Occipital lobe (tissue), 2 donors: Measurements from ENCODE around the gene GMPR2. TPM values are rescaled to one million over a fixed set of nuclear protein-coding genes. Genes with fewer than 3 reads are reported as not detected.
"Not testable (repeated sequence)": the region's sequence is repeated elsewhere in the genome, so short reads cannot be mapped to it uniquely, and the experiment has no call there.

Source experiments
- DNase-seq: peaks from one replicate; lab custom pipeline; 2025; lab: John Stamatoyannopoulos, UW
- total RNA-seq: library from RNA; depleted of rRNA; stranded (reverse); fragments of >200 nt; gene quantifications from one replicate; pipeline ENCODE4 v1.2.3, GENCODE V29; 2014

GMPR2 gene
- total RNA-seq, 1 donor from 2014 or later, result 38.8 TPM

- no peak for DNase-seq
Observed at GRCh38 chr14:24228902-24229301, 3.8 kb upstream of the GMPR2 start.

DNA sequence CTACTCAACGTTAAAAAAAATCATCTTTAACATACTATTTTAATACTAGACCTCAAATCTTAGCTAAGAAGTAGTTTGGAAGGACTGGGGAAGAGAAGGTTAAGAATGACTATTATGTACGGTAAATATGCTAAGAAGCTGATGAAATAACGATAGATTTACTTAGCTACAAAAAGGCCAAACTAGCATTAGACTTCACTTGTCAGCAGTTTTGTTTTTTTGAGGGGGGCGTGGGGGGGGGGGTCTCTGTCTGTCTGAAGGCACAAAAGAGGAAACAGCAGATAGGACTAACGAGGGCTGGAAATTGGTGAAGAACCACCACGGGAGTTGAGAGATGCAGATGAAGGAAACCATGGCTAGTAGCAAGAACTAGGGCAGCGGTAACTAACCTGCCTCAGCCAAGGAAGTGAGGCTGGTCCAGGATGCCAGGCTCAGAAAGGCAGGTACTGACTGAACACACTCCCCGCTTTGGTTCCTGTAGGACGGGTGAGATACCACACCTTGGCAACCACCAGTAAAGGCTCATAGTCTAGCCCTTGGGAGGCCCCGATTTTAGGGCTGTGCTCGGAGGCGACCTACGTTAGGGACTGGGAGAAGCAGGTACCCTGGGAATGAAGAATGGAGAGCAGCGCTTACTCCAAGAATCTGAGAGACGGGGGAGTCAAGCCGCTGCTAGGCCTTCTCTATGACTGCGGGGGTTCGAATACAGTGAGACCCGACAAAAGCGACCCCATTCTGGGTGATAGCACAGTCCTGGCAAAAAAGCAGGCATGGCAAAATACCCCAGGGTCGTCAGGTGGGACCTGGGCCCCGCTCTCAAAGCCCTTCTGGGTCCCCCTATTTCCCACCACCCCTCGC lies 1.2 kb upstream of the GMPR2 start:
- no peak for DNase-seq

DNA sequence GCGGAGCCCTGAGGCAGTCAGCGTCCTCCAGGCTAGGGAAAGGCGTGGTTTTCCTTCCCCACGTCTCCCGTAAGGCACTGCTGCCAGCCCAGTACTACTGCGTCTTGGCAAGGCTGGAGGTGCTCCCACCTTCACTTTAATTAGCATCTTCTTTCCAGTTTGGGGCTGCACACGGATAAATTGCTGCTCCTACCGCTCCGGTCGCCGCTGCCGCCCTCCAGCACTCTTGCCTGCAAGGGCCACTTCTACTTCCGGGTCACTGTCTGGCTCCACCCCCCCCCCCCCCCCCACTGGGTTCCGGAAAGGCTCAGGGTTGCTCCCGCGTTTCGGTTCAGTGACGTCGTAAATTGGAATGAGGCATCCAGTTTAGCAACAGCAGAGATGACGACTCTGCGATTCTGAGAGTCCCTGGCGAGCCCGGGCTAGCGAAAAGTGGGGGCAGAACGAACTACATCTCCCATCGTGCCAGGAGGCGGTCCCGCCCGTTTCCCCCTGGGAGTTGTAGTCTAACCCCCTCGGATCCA lies 546 bp upstream of the GMPR2 start, which contains the start of gene NEDD8:
Gene NEDD8 (minus strand): TSS at position 247 of the 524 bp plus-strand sequence. CDS start 100 bp downstream, at position 147.
- peak; percentile 97 for DNase-seq

- DNase-seq, result no peak
Observed at GRCh38 chr14:24233538-24233866, 773 bp downstream of the GMPR2 start.

- no peak for DNase-seq
Observed at GRCh38 chr14:24234095-24235005, 1.6 kb downstream of the GMPR2 start.

GRCh38 chr14:24235804-24236688 lies 3.3 kb downstream of the GMPR2 start:
- DNase-seq, result no peak

DNA sequence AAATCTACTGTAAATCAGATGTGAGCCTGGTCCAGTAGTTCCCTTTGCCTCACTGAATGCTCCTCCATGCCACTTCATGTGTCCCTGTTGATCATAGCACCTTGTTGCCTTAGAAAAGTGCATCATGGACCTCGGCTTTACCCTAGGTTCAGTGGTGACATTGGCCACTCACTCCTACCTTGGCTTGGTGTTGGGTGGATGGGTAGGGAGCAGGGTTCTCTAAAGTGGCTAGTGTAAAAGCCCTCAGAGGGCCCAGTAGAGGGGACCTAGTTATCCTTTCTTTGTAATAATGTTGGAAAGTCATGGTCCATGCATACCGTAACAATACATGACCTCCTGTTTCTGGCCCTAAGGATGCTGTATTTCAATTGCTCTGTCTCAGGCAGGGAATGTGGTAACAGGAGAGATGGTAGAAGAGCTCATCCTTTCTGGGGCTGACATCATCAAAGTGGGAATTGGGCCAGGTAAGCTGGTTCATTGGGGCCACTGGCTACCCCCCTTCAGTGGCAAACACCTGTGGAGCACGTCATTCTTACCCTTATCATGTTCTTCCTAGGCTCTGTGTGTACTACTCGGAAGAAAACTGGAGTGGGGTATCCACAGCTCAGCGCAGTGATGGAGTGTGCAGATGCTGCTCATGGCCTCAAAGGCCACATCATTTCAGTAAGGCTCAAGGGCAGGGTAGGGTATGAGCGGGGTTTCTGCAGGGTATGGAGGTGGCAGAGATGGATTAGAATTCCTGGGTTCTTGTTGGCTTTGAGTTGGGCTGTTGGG lies 4.1 kb downstream of the GMPR2 start:
- DNase-seq, result no peak

- no peak for DNase-seq
Observed at GRCh38 chr14:24237463-24237955, 4.8 kb downstream of the GMPR2 start.

DNA sequence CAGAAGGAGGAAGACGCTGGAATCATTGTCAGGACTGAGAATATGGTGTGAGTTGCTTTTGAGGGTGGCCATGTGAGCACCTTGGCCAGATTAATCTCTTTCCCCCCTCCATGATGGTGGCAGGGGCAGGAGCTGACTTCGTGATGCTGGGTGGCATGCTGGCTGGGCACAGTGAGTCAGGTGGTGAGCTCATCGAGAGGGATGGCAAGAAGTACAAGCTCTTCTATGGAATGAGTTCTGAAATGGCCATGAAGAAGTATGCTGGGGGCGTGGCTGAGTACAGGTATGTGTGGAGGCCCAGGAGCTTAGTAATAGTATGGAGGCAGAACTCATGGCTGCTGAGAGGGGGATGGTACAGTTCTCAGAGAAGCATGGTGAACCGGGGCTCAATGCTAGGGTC lies 5.4 kb downstream of the GMPR2 start:
- no peak for DNase-seq

GRCh38 chr14:24238527-24239037 lies 5.9 kb downstream of the GMPR2 start:
- no peak for DNase-seq

DNA sequence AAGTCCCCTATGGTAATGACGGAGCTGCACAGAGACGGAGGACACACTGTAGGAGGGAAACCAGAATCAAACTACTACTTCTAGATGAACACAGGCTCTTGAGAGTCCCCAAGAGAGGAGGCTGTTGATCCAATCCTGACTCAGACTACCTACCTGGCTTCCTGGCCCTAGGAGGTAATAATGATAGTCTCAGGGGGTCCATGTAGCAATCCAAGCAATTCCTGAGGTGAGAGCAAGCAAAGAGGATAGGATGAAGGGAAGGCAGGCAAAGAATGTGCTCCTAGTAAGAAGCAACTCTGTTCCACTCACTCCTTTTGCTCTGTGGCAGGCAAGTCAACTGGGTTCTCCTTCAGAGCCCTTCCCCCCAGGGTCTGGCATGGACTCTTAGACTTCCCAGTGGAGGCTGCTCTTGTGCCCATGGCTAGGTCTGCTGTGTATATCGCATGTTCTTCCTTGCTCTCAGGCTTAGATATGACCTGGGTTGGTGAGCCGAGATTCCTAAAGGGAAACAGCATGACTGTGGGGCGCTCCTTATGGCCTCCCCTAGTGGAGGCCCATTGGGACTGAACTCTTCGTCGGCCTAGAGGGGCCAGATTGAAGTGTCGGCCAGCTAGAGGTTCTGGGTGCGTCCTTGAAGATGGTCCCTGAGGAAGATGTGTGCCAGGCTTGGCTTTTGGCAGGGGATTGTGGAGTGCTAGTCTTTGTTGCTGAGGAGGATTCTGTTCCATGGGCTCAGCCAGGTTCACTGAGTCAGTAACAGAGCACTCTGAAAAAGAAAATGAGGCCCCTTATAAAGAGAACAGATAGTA lies 7.6 kb downstream of the GMPR2 start:
- DNase-seq, result no peak

GRCh38 chr14:24241829-24242443 lies 9.2 kb downstream of the GMPR2 start:
- DNase-seq, result peak; percentile 95

DNA sequence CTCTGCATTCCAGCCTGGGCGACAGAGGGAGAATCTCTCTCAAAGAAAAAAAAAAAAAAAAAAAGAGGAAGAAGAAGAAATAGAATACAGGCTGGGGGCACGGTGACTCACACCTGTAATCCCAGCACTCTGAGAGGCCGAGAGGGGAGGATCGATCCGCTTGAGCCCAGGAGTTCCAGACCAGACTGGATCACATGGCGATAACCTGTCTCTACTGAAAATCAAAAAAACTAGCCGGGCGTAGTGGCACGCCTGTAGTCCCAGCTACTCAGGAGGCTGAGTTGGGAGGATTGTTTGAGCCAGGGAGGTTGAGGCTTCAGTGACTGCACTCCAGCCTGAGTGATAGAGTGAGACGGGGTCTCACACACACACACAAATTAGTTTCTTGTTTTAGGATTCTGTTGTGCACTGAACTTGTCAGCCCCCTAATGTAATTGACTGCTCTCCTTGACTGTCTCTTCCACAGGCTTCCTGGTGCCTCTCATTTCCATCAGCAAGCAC lies 10.7 kb downstream of the GMPR2 start:
- no peak for DNase-seq

DNA sequence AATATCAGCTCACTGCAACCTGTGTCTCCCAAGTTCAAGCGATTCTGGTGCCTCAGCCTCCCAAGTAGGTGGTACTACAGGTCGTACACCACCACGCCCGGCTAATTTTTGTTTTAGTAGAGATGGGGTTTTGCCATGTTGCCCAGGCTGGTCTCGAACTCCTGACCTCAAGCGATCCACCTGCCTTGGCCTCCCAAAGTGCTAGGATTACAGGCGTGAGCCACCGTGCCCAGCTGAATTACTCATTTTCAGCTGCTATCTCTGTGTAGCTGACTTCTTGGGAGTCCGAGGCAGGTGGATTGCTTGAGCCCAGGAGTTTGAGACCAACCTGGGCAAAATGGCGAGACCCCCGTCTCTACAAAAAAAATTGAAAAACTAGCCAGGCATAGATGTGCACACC lies 12.6 kb downstream of the GMPR2 start:
- DNase-seq, result not testable (repeated sequence)

- DNase-seq, result no peak
Observed at GRCh38 chr14:24246765-24247212, 14.1 kb downstream of the GMPR2 start.

- DNase-seq, result no peak
Observed at GRCh38 chr14:24247422-24247821, 14.7 kb downstream of the GMPR2 start.

- DNase-seq, result no peak
Observed at GRCh38 chr14:24249230-24250021, 16.7 kb downstream of the GMPR2 start.
